SJCRH30 (cell line): ENCODE results near the gene ADAM17. TPM values are rescaled to one million over a fixed set of nuclear protein-coding genes. Genes with fewer than 3 reads are reported as not detected.
"Not testable (repeated sequence)": the region's sequence is repeated elsewhere in the genome, so short reads cannot be mapped to it uniquely, and the experiment has no call there.

Experiments
- DNase-seq, 2 experiments: peaks; one replicate each; pipeline ENCODE4 v3.0.0-alpha.2; 2015 to 2020
- H3K27ac ChIP-seq: fragments of 250-450 bp; sonication (Bioruptor Pico); 2 replicates; pipeline ENCODE4 v1.5.1; 2020; ENCODE audit warnings: mild to moderate bottlenecking, moderate library complexity
- H3K27me3 ChIP-seq: fragments of 250-450 bp; sonication (Bioruptor Pico); 2 replicates; pipeline ENCODE4 v1.5.1; 2020; ENCODE audit warnings: mild to moderate bottlenecking, moderate library complexity
- H3K36me3 ChIP-seq: fragments of 250-450 bp; sonication (Bioruptor Pico); 2 replicates; pipeline ENCODE4 v1.5.1; 2020; ENCODE audit warnings: mild to moderate bottlenecking, moderate library complexity
- H3K4me1 ChIP-seq: fragments of 250-450 bp; sonication (Bioruptor Pico); 2 replicates; pipeline ENCODE4 v1.5.1; 2020; ENCODE audit warnings: mild to moderate bottlenecking, moderate library complexity
- H3K4me3 ChIP-seq: fragments of 250-450 bp; sonication (Bioruptor Pico); 2 replicates; pipeline ENCODE4 v1.5.1; 2020; ENCODE audit warnings: mild to moderate bottlenecking, moderate library complexity
- H3K9me3 ChIP-seq: fragments of 250-450 bp; sonication (Bioruptor Pico); replicated peaks from 2 replicates; pipeline ENCODE4 v1.5.1; 2020; ENCODE audit warnings: mild to moderate bottlenecking, moderate library complexity
- total RNA-seq: library from RNA; depleted of rRNA; stranded (reverse); fragments of >200 nt; shearing (Covaris generic); gene quantifications from 2 replicates; pipeline ENCODE4 v1.2.3, GENCODE V29; 2014

ADAM17 gene
- total RNA-seq, 1 experiment from 2014 or later: 27.4 TPM

- Histone ChIP-seq H3K36me3 (peaks cover 28% of the 10 kb centered on the region), H3K9me3 (no peaks in the 10 kb centered on the region), H3K27me3 (no peaks in the 10 kb centered on the region), H3K4me3 (no peak overlapping the region), H3K27ac (peak overlapping the region; percentile 91), H3K4me1 (peaks cover 9% of the 10 kb centered on the region)
- no peak for DNase-seq
Observed at GRCh38 chr2:9518780-9519179, 36.9 kb downstream of the ADAM17 start.

- no peak for DNase-seq
- H3K4me1 ChIP-seq: peaks cover 9% of the 10 kb centered on the region
- H3K4me3 ChIP-seq: no peak overlapping the region
- no peak overlapping the region for H3K27ac ChIP-seq
- H3K27me3 ChIP-seq: no peaks in the 10 kb centered on the region
- peaks cover 33% of the 10 kb centered on the region for H3K36me3 ChIP-seq
- H3K9me3 ChIP-seq: no peaks in the 10 kb centered on the region
Observed at GRCh38 chr2:9518163-9518562, 37.5 kb downstream of the ADAM17 start.

GRCh38 chr2:9517118-9517782 is 38.4 kb downstream of the ADAM17 start:
- Histone ChIP-seq H3K4me1 (peaks cover 9% of the 10 kb centered on the region), H3K9me3 (no peaks in the 10 kb centered on the region), H3K27ac (no peak overlapping the region), H3K27me3 (no peaks in the 10 kb centered on the region), H3K36me3 (peaks cover 36% of the 10 kb centered on the region), H3K4me3 (no peak overlapping the region)
- DNase-seq: no peak

GRCh38 chr2:9513946-9514345 is 41.7 kb downstream of the ADAM17 start:
- DNase-seq, H3K4me1 ChIP-seq, H3K27ac ChIP-seq, H3K27me3 ChIP-seq, H3K9me3 ChIP-seq, H3K4me3 ChIP-seq: not testable (repeated sequence)
- peaks cover 32% of the 10 kb centered on the region for H3K36me3 ChIP-seq

- Histone ChIP-seq H3K36me3 (peaks cover 16% of the 10 kb centered on the region), H3K27ac (no peak overlapping the region), H3K9me3 (no peaks in the 10 kb centered on the region), H3K4me3 (no peak overlapping the region), H3K27me3 (no peaks in the 10 kb centered on the region), H3K4me1 (no peaks in the 10 kb centered on the region)
- no peak for DNase-seq
Observed at GRCh38 chr2:9508931-9509330, 46.7 kb downstream of the ADAM17 start.

GRCh38 chr2:9498210-9498609 is 57.4 kb downstream of the ADAM17 start:
- no peak for DNase-seq
- H3K9me3 ChIP-seq: no peaks in the 10 kb centered on the region
- H3K27me3 ChIP-seq: no peaks in the 10 kb centered on the region
- H3K4me3 ChIP-seq: no peak overlapping the region
- H3K27ac ChIP-seq: no peak overlapping the region
- no peaks in the 10 kb centered on the region for H3K4me1 ChIP-seq
- H3K36me3 ChIP-seq: peaks cover 24% of the 10 kb centered on the region

GRCh38 chr2:9497017-9497416 is 58.6 kb downstream of the ADAM17 start:
- Histone ChIP-seq H3K27ac (no peak overlapping the region), H3K4me3 (no peak overlapping the region), H3K4me1 (no peaks in the 10 kb centered on the region), H3K36me3 (peaks cover 31% of the 10 kb centered on the region), H3K27me3 (no peaks in the 10 kb centered on the region), H3K9me3 (no peaks in the 10 kb centered on the region)
- DNase-seq: no peak

- no peak for DNase-seq
- H3K36me3 ChIP-seq: peaks cover 38% of the 10 kb centered on the region
- H3K9me3 ChIP-seq: no peaks in the 10 kb centered on the region
- no peak overlapping the region for H3K4me3 ChIP-seq
- no peaks in the 10 kb centered on the region for H3K4me1 ChIP-seq
- H3K27me3 ChIP-seq: no peaks in the 10 kb centered on the region
- no peak overlapping the region for H3K27ac ChIP-seq
Observed at GRCh38 chr2:9494081-9494480, 61.5 kb downstream of the ADAM17 start.

GRCh38 chr2:9493478-9493877 is 62.2 kb downstream of the ADAM17 start:
- no peak overlapping the region for H3K4me3 ChIP-seq
- H3K36me3 ChIP-seq: peaks cover 40% of the 10 kb centered on the region
- no peak for DNase-seq
- H3K9me3 ChIP-seq: no peaks in the 10 kb centered on the region
- no peaks in the 10 kb centered on the region for H3K4me1 ChIP-seq
- no peak overlapping the region for H3K27ac ChIP-seq
- no peaks in the 10 kb centered on the region for H3K27me3 ChIP-seq

- Histone ChIP-seq H3K4me3 (no peak overlapping the region), H3K9me3 (no peaks in the 10 kb centered on the region), H3K27ac (no peak overlapping the region), H3K4me1 (no peaks in the 10 kb centered on the region), H3K36me3 (peaks cover 46% of the 10 kb centered on the region), H3K27me3 (no peaks in the 10 kb centered on the region)
- no peak for DNase-seq
Observed at GRCh38 chr2:9492927-9493326, 62.7 kb downstream of the ADAM17 start.

GRCh38 chr2:9490789-9491188 is 64.8 kb downstream of the ADAM17 start:
- peaks cover 54% of the 10 kb centered on the region for H3K36me3 ChIP-seq
- no peak for DNase-seq

GRCh38 chr2:9488583-9489547 is 66.8 kb downstream of the ADAM17 start:
- no peak overlapping the region for H3K4me3 ChIP-seq
- H3K36me3 ChIP-seq: peaks cover 59% of the 10 kb centered on the region
- no peak for DNase-seq
- no peaks in the 10 kb centered on the region for H3K9me3 ChIP-seq
- no peak overlapping the region for H3K27ac ChIP-seq
- H3K27me3 ChIP-seq: no peaks in the 10 kb centered on the region
- no peaks in the 10 kb centered on the region for H3K4me1 ChIP-seq

More at GRCh38 chr2:9490789-9491188, 64.8 kb downstream of the ADAM17 start:
- no peaks in the 10 kb centered on the region for H3K27me3 ChIP-seq
- no peak overlapping the region for H3K27ac ChIP-seq
- no peaks in the 10 kb centered on the region for H3K4me1 ChIP-seq
- H3K9me3 ChIP-seq: no peaks in the 10 kb centered on the region
- H3K4me3 ChIP-seq: no peak overlapping the region

GRCh38 chr2:9484533-9484932 is 71.1 kb downstream of the ADAM17 start:
- no peaks in the 10 kb centered on the region for H3K4me1 ChIP-seq
- H3K36me3 ChIP-seq: peaks cover 30% of the 10 kb centered on the region
- H3K27ac ChIP-seq: no peak overlapping the region
- no peaks in the 10 kb centered on the region for H3K27me3 ChIP-seq
- H3K9me3 ChIP-seq: no peaks in the 10 kb centered on the region
- H3K4me3 ChIP-seq: no peak overlapping the region
- DNase-seq: no peak

GRCh38 chr2:9483107-9483506 is 72.5 kb downstream of the ADAM17 start:
- H3K27me3 ChIP-seq: no peaks in the 10 kb centered on the region
- no peak overlapping the region for H3K27ac ChIP-seq
- no peaks in the 10 kb centered on the region for H3K4me1 ChIP-seq
- no peaks in the 10 kb centered on the region for H3K9me3 ChIP-seq
- H3K36me3 ChIP-seq: peaks cover 25% of the 10 kb centered on the region
- no peak for DNase-seq
- H3K4me3 ChIP-seq: no peak overlapping the region

- Histone ChIP-seq H3K4me3 (no peak overlapping the region), H3K9me3 (no peaks in the 10 kb centered on the region), H3K27me3 (no peaks in the 10 kb centered on the region), H3K27ac (no peak overlapping the region), H3K4me1 (no peaks in the 10 kb centered on the region), H3K36me3 (peaks cover 6% of the 10 kb centered on the region)
- DNase-seq: no peak
Observed at GRCh38 chr2:9480157-9480556, 75.5 kb downstream of the ADAM17 start.
